ENCODE results near the gene EPM2A.

- TF ChIP-seq SUZ12 (IDR thresholded peaks at IDR 0.05) (no peak), FOXK2 (IDR thresholded peaks at IDR 0.05) (no peak), L3MBTL2 (conservative IDR thresholded peaks at IDR 0.05) (no peak), SP1 (IDR thresholded peaks at IDR 0.05) (no peak), NFRKB (IDR thresholded peaks at IDR 0.05) (no peak)
These were observed 104.7 kb downstream of the EPM2A start for GRCh38 chr6:145630598-145630997.

Data from HEK293T (cell line).